Adrenal gland (tissue), 5 donors: ENCODE measurements around the gene SLC9A3.

Source experiments
- POLR2A ChIP-seq, 2 donors: fragments of 450-650 bp; IDR thresholded peaks; one replicate each; pipeline ENCODE4 v1.6.1; 2017; ENCODE audit warnings: antibody characterized with exemption in 2 of 2, mild to moderate bottlenecking in 2 of 2, moderate library complexity in 1 of 2
- TF ChIP-seq, protein P1 (sequence below), 6 experiments: fragments of 450-650 bp in 4 of 6; fragments of 200-600 bp in 2 of 6; sonication (generic) in 1 of 6; IDR thresholded peaks; 1 replicate in 5 of 6; 2 replicates in 1 of 6; pipeline versions ENCODE4 v1.5.1 to v1.8.0; 2016 to 2021; ENCODE audit warnings: antibody characterized with exemption in 6 of 6, mild to moderate bottlenecking in 2 of 6, moderate library complexity in 1 of 6
- donor health status: DM: no; HTN: no; CAD: no.

DNA sequence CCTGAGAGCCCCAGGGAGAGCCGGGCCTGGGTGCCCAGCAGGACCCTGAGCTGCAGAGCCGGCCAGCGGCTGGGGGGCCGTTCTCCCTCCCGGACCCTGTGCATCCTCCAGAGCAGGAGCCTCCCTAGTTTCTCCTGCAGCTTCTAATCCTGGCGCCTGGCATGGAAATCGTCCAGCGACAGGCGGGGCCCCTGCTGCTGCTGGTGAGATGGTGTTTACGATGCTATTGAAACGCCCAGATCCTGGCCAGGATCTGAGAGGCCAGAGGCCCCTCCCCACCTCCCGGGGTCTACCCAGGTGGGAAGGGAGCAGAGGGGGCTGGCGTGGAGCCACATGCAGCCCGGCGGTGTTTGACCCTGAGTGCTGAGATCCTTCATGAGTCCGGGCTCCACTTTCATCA, 49.7 kb upstream of the SLC9A3 start:
- TF ChIP-seq, protein P1, sequence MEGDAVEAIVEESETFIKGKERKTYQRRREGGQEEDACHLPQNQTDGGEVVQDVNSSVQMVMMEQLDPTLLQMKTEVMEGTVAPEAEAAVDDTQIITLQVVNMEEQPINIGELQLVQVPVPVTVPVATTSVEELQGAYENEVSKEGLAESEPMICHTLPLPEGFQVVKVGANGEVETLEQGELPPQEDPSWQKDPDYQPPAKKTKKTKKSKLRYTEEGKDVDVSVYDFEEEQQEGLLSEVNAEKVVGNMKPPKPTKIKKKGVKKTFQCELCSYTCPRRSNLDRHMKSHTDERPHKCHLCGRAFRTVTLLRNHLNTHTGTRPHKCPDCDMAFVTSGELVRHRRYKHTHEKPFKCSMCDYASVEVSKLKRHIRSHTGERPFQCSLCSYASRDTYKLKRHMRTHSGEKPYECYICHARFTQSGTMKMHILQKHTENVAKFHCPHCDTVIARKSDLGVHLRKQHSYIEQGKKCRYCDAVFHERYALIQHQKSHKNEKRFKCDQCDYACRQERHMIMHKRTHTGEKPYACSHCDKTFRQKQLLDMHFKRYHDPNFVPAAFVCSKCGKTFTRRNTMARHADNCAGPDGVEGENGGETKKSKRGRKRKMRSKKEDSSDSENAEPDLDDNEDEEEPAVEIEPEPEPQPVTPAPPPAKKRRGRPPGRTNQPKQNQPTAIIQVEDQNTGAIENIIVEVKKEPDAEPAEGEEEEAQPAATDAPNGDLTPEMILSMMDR (IDR thresholded peaks at IDR 0.05): no peak
- TF ChIP-seq POLR2A (IDR thresholded peaks at IDR 0.05): no peak
